Measurements from ENCODE around the gene ITGB6.

DNA sequence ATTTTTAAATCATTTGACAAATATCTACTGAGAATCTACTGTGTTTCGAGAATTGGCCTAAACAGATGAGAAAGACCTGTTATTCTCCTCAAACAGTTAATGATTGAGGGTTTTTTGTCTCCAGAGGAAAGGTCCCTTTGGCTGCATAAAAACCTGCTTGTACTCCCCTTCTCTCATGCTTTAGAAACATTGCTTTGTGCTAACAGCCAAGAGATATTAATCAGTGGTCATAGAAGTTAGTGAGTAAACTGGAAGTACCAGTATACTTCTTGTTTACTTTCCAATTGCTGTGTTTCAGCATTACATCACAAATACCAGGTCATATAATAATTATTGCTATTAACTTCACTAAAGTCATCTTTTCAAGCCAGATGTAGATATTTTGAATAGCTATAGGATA is 34.1 kb downstream of the ITGB6 start:
- no peak for TF ChIP-seq CTCF (IDR thresholded peaks at IDR 0.05)
- no peak for TF ChIP-seq POLR2A (IDR thresholded peaks at IDR 0.05)

Measured in uterus (tissue), 2 donors.